ENCODE results near the gene RTP5. TPM values are rescaled to one million over a fixed set of nuclear protein-coding genes. Genes with fewer than 3 reads are reported as not detected.

The RTP5 gene
- total RNA-seq, 4 donors from 2014 or later = not detected

DNA sequence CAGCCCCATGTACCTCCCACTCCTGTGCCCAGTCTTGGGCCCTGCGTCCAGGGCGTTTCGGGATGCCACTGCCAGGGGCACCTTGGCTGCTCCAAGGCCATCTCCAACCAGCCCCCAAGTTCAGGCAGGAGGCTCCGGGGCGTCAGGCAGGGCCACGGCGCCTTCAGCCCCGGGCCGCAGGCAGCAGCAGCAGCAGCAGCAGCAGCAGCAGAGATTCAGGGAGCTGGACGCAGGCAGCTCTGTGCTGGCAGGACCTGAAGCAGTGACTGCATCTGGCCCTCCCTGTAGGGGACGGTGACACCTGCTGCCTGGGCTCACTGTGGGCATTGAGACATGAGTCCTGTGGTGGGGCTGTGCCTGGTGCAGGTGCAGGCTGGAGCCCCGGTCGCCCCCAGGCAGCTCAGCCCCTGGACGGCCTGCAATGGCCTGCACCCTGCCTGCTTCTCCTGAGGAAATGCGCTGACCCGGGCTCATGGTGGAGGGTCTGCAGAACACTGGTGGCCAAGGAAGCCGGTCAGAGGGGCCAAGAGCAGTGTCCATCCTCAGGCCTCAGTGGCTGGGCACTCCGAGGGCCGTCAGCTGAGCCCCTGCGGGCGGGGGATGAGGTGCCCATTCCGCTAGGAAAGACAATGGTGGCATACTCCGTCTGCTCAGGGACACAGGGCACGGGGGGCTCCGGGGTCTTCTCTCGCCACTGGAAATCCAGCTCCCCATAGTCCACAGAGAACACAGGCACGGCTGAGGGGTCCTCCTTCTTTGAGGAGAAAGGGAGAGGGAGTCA is 18.8 kb upstream of the RTP5 start:
- Histone ChIP-seq H3K27ac (no peak overlapping the region), H3K4me3 (no peak overlapping the region), H3K4me1 (peaks cover 0 to 9% (median 4%) of the 10 kb centered on the region in 3 donors), H3K27me3 (peaks cover 3% of the 10 kb centered on the region), H3K36me3 (no peaks in the 10 kb centered on the region), H3K9me3 (no peaks in the 10 kb centered on the region)
- no CpG with 5 or more reads among the region's 27 CpGs for WGBS, 2 donors (ENCODE audit: low coverage in 1 of 2)
- TF ChIP-seq POLR2AphosphoS5 (IDR thresholded peaks at IDR 0.05) (no peak), EP300 (IDR thresholded peaks at IDR 0.05) (no peak), POLR2A (IDR thresholded peaks at IDR 0.05) (no peak), CTCF (IDR thresholded peaks at IDR 0.05) (no peak)
- ATAC-seq = no peak

- TF ChIP-seq POLR2A (IDR thresholded peaks at IDR 0.05) (no peak), EP300 (IDR thresholded peaks at IDR 0.05) (no peak), CTCF (IDR thresholded peaks at IDR 0.05) (no peak), POLR2AphosphoS5 (IDR thresholded peaks at IDR 0.05) (no peak)
- 100% methylated on average over 1 of the region's 26 CpGs for WGBS, 2 donors (ENCODE audit: low coverage in 1 of 2)
These were observed 18.0 kb upstream of the RTP5 start for GRCh38 chr2:241851325-241852115.

DNA sequence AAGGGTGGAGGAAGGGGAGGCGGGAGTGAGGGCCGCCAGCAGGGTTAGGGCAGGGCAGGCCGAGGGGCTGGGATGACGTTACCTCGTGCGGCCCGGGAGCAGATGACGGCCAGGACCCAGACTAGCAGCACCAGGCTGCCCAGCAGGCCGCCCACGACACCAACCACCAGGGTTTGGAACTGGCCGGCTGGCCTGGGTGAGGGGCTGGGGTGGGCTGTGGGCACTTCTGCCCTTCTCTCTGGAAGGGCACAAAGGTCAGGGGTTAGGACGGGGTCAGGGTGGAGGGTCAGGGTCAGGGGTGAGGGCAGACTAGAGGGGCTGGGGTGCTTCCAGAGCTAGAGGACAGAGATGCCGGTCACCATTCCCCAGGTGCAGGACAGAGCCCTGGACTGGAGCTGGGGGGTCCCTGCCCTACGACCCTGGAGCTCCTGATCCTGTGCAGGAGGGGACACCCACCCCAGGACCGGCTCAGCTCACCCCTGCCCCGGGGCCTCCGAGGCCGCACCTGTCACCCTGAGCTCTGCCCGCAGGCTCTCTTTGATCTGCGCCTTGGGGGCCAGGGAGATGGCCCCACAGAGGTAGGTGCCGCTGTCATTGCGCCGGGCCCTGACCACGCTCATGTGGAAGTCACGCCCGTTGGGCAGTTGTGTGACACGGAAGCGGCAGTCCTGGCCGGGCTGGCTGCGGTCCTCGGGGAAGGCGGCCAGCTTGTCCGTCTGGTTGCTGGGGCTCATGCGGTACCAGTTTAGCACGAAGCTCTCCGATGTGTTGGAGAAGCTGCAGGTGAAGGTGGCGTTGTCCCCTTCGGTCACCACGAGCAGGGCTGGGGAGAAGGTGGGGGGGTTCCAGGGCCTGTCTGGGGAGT is 17.2 kb upstream of the RTP5 start:
- H3K27ac ChIP-seq = no peak overlapping the region
- peaks cover 3% of the 10 kb centered on the region for H3K27me3 ChIP-seq
- no peak for TF ChIP-seq POLR2AphosphoS5 (IDR thresholded peaks at IDR 0.05)
- no peak for TF ChIP-seq POLR2A (IDR thresholded peaks at IDR 0.05)
- TF ChIP-seq CTCF (IDR thresholded peaks at IDR 0.05) = no peak
- TF ChIP-seq EP300 (IDR thresholded peaks at IDR 0.05) = no peak
- no peak overlapping the region for H3K4me3 ChIP-seq
- 91% methylated on average over 6 of the region's 39 CpGs; no CpG with 5 or more reads in 1 of the 2 donors for WGBS, 2 donors (ENCODE audit: low coverage in 1 of 2)
- H3K36me3 ChIP-seq = no peaks in the 10 kb centered on the region
- H3K4me1 ChIP-seq = peaks cover 0 to 9% (median 4%) of the 10 kb centered on the region in 3 donors
- no peaks in the 10 kb centered on the region for H3K9me3 ChIP-seq
- no peak for ATAC-seq

More at GRCh38 chr2:241851325-241852115, 18.0 kb upstream of the RTP5 start:
- ATAC-seq = no peak
- Histone ChIP-seq H3K4me1 (peaks cover 0 to 9% (median 4%) of the 10 kb centered on the region in 3 donors), H3K9me3 (no peaks in the 10 kb centered on the region), H3K4me3 (no peak overlapping the region), H3K36me3 (no peaks in the 10 kb centered on the region), H3K27ac (no peak overlapping the region), H3K27me3 (peaks cover 3% of the 10 kb centered on the region)

DNA sequence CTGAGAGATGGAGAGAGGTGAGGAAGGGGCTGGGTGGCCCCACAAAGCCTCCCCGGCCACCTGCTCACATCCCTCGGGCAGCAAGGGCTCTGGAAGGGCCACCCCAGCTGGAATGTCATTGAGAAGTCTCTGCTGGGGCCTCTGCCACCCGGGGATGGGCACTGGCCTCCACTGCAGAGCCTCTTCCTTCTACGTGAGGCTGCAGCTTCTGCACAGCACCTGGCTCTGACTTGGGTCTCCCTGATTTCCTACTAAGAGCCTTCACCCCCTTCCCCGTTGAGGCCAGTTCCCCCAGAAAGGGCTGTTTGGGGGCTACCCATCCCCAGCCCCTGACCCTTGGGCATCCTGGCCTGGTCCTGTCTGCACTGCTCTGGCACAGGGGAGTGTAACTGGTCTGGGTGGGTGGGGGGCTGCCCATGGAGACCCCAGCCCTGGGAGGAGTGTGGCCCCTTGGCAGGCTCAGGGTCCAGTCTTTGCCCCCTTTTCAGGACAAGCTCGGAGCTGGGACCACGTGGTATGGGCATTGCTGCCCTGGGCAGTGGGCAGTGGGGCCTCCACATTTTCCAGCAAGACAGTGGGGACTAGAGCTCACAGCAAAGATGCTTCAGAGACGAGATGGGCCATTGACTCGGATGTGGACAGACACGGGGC is 16.4 kb upstream of the RTP5 start:
- H3K4me3 ChIP-seq = no peak overlapping the region
- H3K27ac ChIP-seq = no peak overlapping the region
- H3K27me3 ChIP-seq = peaks cover 3% of the 10 kb centered on the region
- WGBS, 2 donors (ENCODE audit: low coverage in 1 of 2) = 67% methylated on average over 2 to 3 of the region's 10 CpGs
- ATAC-seq = no peak
- TF ChIP-seq CTCF (IDR thresholded peaks at IDR 0.05) (no peak), POLR2A (IDR thresholded peaks at IDR 0.05) (no peak), POLR2AphosphoS5 (IDR thresholded peaks at IDR 0.05) (no peak), EP300 (IDR thresholded peaks at IDR 0.05) (no peak)
- peaks cover 0 to 9% (median 4%) of the 10 kb centered on the region in 3 donors for H3K4me1 ChIP-seq
- no peaks in the 10 kb centered on the region for H3K9me3 ChIP-seq
- no peaks in the 10 kb centered on the region for H3K36me3 ChIP-seq

Data from gastroesophageal sphincter (tissue), 4 donors.